Medulla oblongata (tissue), 1 donor: ENCODE results near the gene JMJD1C.
"Not testable (repeated sequence)": the region's sequence is repeated elsewhere in the genome, so short reads cannot be mapped to it uniquely, and the experiment has no call there.

ENCODE experiments used
- DNase-seq: peaks from one replicate; pipeline ENCODE4 v3.0.0-alpha.2; 2015; ENCODE audit errors: extremely low spot score

JMJD1C gene

GRCh38 chr10:63465293-63466143 lies at the start of gene JMJD1C:
Gene JMJD1C, minus strand, starts transcription at chr10:63465977. Its CDS starts 315 bp downstream, at chr10:63465662.
- peak; percentile 66 for DNase-seq

DNA sequence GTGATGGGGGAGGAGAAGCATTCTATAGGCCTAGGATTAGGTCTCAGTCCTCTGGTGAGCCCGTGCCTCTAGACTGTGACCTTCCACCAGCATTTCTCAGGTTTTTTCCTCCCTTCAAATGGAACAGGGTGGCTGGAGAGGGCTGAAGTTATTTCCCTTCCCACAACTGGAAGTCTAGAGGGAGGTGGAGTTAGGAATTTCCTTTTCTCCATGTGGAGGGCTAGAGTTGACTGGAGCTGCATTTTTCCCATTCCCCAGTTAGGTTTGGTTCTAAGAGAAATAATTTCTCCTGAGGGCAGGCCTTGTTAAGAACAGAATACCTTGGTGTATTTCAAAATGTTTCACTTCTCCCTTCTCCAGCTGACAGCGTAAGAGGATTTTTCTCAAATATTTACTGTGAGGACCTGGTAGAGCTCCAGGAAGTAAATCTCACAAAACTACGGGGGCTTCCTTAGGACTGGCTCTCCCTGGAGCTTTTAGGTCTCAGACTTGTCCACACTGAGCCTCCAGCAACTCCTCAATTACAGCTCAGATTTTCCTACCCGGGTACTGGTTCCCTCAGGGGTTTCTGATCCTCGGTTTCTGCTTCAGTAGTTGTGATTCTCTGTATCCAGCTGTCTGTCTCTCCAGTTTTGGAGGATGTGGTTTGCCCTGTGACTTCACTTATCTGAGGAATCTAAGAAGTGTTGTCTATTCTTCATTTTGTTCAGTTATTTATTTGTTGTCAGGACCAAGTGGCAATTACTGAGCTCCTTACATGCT lies 49.4 kb upstream of the JMJD1C start:
- DNase-seq, result no peak

DNA sequence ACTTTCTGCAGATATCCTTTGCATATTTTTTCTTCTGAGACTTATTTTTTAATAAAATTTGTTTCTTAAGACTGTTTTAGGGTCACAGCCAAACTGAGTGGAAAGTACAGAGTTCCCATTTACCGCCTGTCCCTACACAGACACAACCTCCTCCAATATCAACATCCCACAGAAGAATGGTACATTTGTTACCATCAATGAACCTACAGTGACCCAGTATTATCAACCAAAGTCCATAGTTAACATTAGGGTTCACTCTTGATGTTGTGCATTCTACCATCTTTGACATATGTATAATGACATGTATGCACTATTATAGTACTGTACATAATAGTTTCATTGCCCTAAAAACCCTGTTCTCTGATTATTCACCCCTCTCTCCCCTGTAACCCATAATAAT lies 40.8 kb upstream of the JMJD1C start:
- no peak for DNase-seq

- DNase-seq, result no peak
These were observed 39.8 kb upstream of the JMJD1C start for GRCh38 chr10:63505562-63505961.

GRCh38 chr10:63504145-63504881 lies 38.5 kb upstream of the JMJD1C start:
- DNase-seq, result no peak

GRCh38 chr10:63503395-63503794 lies 37.6 kb upstream of the JMJD1C start:
- DNase-seq, result no peak

DNA sequence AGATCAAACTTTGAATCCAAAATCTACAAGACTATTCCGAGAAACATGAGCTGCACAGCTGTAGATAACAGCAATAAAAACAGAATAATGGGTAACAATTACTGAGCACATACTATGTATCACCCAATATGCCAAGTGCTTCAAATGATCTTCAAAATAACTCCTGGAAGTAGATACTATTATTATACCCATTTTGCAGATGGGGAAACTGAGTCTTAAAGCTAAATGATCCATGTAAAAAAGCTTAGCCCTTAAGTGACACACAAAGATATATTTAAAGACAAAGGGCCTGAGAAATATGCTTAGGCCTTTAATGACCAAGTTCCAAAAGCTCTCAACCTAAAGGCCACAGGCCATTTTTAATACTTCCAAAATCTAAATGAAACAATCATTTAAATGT lies 37.1 kb upstream of the JMJD1C start:
- DNase-seq, result no peak

DNA sequence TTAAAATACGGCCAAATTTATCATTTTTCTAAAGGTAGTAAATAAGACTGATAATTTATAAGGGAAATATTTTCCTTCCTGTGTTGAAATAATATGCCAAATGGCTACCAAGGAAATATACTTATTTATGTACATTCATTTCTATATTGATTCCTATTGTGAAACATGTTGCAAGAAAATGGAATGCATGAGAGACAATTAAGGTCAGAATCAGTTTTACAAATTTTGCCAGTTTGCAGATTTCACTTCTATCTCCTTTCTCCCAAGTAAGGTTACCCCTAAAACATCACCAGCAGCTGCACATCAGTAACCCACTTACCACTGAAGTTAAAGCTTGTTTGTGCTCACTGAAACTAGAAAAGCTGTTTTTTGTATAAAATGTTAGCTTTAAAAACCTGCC lies 36.2 kb upstream of the JMJD1C start:
- DNase-seq, result no peak

GRCh38 chr10:63500551-63500950 lies 34.8 kb upstream of the JMJD1C start:
- DNase-seq, result not testable (repeated sequence)

GRCh38 chr10:63498665-63499064 lies 32.9 kb upstream of the JMJD1C start:
- DNase-seq, result no peak

DNA sequence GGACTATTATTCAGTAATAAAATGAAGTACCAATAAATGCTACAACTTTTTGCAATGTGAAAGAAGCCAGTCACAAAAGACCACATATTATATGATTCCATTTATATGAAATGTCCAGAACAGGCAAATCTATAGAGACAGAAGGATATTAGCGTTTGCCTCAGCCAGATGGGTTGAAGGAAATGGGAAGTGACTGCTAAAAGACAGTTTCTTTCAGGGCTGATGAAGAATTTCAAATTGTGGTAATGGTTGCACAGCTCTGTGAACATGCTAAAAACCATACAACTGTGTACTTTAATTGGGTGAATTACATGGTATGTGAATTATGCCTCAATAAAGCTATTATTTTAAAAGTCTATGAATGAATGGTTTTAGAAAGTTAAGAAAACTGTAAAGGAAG lies 31.5 kb upstream of the JMJD1C start:
- no peak for DNase-seq

GRCh38 chr10:63496561-63496960 lies 30.8 kb upstream of the JMJD1C start:
- DNase-seq, result no peak

GRCh38 chr10:63494951-63495350 lies 29.2 kb upstream of the JMJD1C start:
- no peak for DNase-seq

GRCh38 chr10:63493004-63493403 lies 27.2 kb upstream of the JMJD1C start:
- DNase-seq, result no peak

DNA sequence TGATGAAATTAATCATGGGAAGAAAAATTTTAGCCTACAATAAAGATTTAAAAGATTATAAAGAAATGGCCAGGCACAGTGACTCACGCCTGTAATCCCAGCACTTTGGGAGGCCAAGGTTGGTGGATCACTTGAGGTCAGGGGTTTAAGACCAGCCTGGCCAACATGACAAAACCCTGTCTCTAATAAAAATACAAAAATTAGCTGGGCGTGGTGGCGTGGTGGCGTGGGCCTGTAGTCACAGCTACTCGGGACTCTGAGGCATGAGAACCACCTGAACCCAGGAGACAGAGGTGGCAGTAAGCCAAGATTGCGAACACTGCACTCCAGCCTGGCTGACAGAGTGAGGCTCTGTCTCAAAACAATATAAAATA lies 26.5 kb upstream of the JMJD1C start:
- DNase-seq, result not testable (repeated sequence)

- DNase-seq, result peak; percentile 36
These were observed 26.0 kb upstream of the JMJD1C start for GRCh38 chr10:63491588-63492316.

DNA sequence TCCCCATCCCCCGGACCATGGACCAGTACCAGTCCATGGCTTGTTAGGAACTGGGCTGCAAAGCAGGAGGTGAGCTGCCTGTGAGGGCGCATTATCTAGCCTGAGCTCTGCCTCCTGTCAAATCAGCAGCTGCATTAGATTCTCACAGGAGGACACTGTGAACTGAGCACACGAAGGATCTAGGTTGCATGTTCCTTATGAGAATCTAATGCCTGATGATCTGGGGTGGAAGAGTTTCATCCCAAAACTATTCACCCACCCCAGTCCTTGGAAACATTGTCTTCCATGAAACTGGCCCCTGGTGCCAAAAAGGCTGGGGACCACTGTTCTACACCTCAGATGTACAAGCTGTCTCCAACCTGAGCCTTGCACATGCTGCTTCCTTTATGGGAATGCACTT lies 24.1 kb upstream of the JMJD1C start:
- no peak for DNase-seq

GRCh38 chr10:63487990-63488389 lies 22.2 kb upstream of the JMJD1C start:
- DNase-seq, result no peak

- no peak for DNase-seq
These were observed 18.2 kb upstream of the JMJD1C start for GRCh38 chr10:63483983-63484382.

GRCh38 chr10:63481815-63482421 lies 16.1 kb upstream of the JMJD1C start:
- no peak for DNase-seq

GRCh38 chr10:63480237-63480636 lies 14.5 kb upstream of the JMJD1C start:
- no peak for DNase-seq
